ENCODE results near the gene CDHR5.
A peak's percentile ranks its signal among the peaks of the same experiment; 100 is the strongest.
"Not testable (repeated sequence)": the region's sequence is repeated elsewhere in the genome, so short reads cannot be mapped to it uniquely, and the experiment has no call there.

CDHR5 gene

DNA sequence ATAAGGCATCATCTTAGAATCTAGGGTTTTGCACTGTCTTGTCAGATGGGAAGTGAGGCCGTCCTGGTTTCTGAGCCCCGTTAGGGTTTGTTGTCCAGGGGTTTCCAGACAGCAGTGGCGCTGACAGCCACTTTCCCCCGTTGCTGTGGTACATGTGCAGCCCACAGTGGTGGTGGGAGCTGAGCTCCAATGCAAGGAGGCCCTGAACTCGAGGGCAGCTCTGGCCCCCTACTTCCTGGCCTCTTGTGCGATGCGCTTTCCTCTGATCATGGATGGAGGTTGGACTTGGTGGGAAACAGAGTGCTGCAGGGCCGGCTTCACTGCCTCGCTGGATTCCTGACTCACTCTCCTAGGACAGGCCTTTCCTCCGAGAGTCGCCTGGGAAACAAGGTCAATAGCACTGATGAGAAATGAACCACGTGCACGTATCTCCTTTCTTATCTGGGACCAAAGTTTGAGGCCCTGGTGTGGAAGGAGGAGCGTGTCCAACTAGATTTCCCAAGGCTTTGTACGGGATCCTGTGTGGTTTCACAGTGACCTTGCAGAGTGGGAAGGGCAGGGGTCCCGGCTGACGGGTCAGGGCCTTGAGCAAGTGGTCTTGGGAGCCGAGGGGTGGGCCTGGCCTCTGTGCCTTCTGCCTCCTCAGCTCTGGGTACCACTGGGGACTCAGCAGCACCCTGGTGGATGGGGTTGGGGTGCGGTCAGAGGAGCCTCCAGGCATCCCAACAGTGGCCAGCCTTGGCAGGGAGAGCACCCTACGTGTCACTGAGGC lies 44.7 kb downstream of the CDHR5 start:
- Histone ChIP-seq H3K9me3 (ENCODE audit: control insufficient read depth, insufficient read depth, low read depth, low read length) (no peaks in the 10 kb centered on the region), H3K4me3 (ENCODE audit: low read depth, low read length) (no peak overlapping the region), H3K27me3 (ENCODE audit: control insufficient read depth, insufficient read depth, low read length) (peaks cover 6% of the 10 kb centered on the region), H3K9ac (ENCODE audit: low read length) (peak overlapping the region; percentile 19), H3K27ac (ENCODE audit: low read depth, low read length) (no peak overlapping the region), H3K4me1 (ENCODE audit: control insufficient read depth, insufficient read depth, low read length) (peaks cover 15% of the 10 kb centered on the region), H3K36me3 (ENCODE audit: control insufficient read depth, insufficient read depth, low read length) (peaks cover 31% of the 10 kb centered on the region)

DNA sequence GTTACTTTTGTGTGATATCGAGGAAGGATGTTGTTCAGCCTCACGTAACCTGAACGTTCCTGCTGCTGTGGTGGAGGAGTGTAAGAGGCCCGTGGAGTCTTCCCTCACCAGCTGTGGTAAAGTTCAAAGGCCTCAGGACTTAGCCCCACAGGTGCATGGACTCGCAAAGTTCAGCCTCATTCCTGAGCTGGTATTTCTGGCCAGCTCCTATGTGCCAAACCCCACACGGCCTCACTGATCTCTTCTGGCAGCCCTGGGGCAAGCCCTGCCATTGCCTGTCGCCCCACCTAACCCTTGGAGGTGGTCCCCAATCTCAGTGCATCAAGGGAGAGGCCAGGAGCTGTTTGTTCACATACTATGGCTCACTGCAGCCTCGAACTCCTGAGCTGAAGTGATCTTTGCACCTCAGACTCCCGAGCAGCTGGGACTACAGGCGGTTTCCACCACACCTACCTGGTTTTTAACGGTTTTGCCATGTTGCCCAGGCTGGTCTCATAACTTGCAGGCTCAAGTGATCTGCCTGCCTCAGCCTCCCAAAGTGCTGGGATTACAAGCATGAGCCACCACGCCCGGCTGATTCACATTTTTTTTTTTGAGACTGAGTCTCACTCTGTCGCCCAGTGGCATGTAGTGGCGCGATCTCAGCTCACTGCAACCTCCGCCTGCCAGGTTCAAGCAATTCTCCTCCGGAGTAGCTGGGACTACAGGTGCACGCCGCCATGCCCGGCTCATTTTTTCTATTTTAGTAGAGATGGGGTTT lies 46.3 kb downstream of the CDHR5 start:
- Histone ChIP-seq H3K36me3 (ENCODE audit: control insufficient read depth, insufficient read depth, low read length) (peaks cover 21% of the 10 kb centered on the region), H3K4me3 (ENCODE audit: low read depth, low read length) (peak overlapping the region; percentile 99; the same call in 1 of the 2 replicates), H3K27me3 (ENCODE audit: control insufficient read depth, insufficient read depth, low read length) (peaks cover 16% of the 10 kb centered on the region), H3K4me1 (ENCODE audit: control insufficient read depth, insufficient read depth, low read length) (peaks cover 23% of the 10 kb centered on the region), H3K9ac (ENCODE audit: low read length) (no peak overlapping the region), H3K9me3 (ENCODE audit: control insufficient read depth, insufficient read depth, low read depth, low read length) (no peaks in the 10 kb centered on the region), H3K27ac (ENCODE audit: low read depth, low read length) (no peak overlapping the region; the same call in 1 of the 2 replicates)

GRCh38 chr11:577611-577894 lies 47.2 kb downstream of the CDHR5 start:
- Histone ChIP-seq H3K4me3 (ENCODE audit: low read depth, low read length) (peak overlapping the region; percentile 99), H3K9me3 (ENCODE audit: control insufficient read depth, insufficient read depth, low read depth, low read length) (no peaks in the 10 kb centered on the region), H3K4me1 (ENCODE audit: control insufficient read depth, insufficient read depth, low read length) (peaks cover 23% of the 10 kb centered on the region), H3K9ac (ENCODE audit: low read length) (peak overlapping the region; percentile 99), H3K27me3 (ENCODE audit: control insufficient read depth, insufficient read depth, low read length) (peaks cover 20% of the 10 kb centered on the region), H3K36me3 (ENCODE audit: control insufficient read depth, insufficient read depth, low read length) (peaks cover 19% of the 10 kb centered on the region), H3K27ac (ENCODE audit: low read depth, low read length) (no peak overlapping the region)

- Histone ChIP-seq H3K9me3 (ENCODE audit: control insufficient read depth, insufficient read depth, low read depth, low read length) (no peaks in the 10 kb centered on the region), H3K27me3 (ENCODE audit: control insufficient read depth, insufficient read depth, low read length) (peaks cover 20% of the 10 kb centered on the region), H3K9ac (ENCODE audit: low read length) (peak overlapping the region; percentile 99), H3K4me1 (ENCODE audit: control insufficient read depth, insufficient read depth, low read length) (peaks cover 24% of the 10 kb centered on the region), H3K36me3 (ENCODE audit: control insufficient read depth, insufficient read depth, low read length) (peaks cover 15% of the 10 kb centered on the region), H3K4me3 (ENCODE audit: low read depth, low read length) (peak overlapping the region; percentile 99), H3K27ac (ENCODE audit: low read depth, low read length) (peak overlapping the region; percentile 81; the same call in 1 of the 2 replicates)
Observed at GRCh38 chr11:576811-577610, 47.7 kb downstream of the CDHR5 start.

- Histone ChIP-seq H3K9ac (ENCODE audit: low read length) (peak within 1 kb of the TSS; percentile 100), H3K4me1 (ENCODE audit: control insufficient read depth, insufficient read depth, low read length) (peaks cover 30% of the 10 kb centered on the region), H3K27me3 (ENCODE audit: control insufficient read depth, insufficient read depth, low read length) (peaks cover 20% of the 10 kb centered on the region), H3K4me3 (ENCODE audit: low read depth, low read length) (peak within 1 kb of the TSS; percentile 99), H3K36me3 (ENCODE audit: control insufficient read depth, insufficient read depth, low read length) (peaks cover 7% of the 10 kb centered on the region), H3K9me3 (ENCODE audit: control insufficient read depth, insufficient read depth, low read depth, low read length) (no peaks in the 10 kb centered on the region), H3K27ac (ENCODE audit: low read depth, low read length) (peak within 1 kb of the TSS; percentile 100)
Observed at GRCh38 chr11:575996-576768, 48.6 kb downstream of the CDHR5 start, which contains the start of gene PHRF1. Gene PHRF1 (plus strand): TSS chr11:576470. CDS start chr11:581513, 5,043 bp downstream.

DNA sequence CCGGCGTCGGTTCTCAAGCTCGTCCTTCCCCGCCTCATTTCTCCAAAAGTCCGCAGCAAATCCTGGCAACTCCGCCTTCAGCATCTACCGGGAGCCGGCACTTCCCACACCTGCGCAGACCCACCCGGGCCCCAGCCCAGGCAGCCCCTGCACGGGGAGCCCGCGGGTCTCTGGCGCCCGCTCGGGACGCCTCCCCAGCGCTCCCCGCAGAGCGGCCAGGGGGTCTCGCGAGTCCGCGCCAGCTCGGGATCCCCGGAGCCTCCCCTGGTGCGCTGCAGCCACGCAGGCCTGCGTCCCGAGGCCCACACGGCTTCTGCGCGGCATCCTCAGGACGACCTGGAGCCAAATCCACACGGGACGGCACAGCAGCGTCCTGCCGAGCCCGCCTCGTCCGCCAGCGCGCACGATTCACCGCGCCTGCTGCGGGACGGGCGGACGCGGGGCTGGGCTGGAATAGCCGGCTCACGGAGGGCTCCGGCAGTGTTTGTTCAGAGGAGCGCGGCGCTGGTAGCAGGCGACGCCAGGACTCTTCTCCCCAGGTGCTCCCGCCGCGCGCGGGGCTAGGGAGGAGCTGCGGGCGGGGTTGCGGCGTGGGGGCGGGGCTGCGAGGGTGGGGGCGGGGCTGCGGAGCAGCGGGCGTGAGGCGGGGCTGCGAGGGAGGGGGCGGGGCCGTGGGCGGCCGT lies 49.3 kb downstream of the CDHR5 start:
- peaks cover 20% of the 10 kb centered on the region for H3K27me3 ChIP-seq (ENCODE audit: control insufficient read depth, insufficient read depth, low read length)
- H3K9ac ChIP-seq (ENCODE audit: low read length) = peak overlapping the region; percentile 56
- peaks cover 33% of the 10 kb centered on the region for H3K4me1 ChIP-seq (ENCODE audit: control insufficient read depth, insufficient read depth, low read length)
- no peaks in the 10 kb centered on the region for H3K9me3 ChIP-seq (ENCODE audit: control insufficient read depth, insufficient read depth, low read depth, low read length)
- H3K36me3 ChIP-seq (ENCODE audit: control insufficient read depth, insufficient read depth, low read length) = peaks cover 5% of the 10 kb centered on the region
- no peak overlapping the region for H3K27ac ChIP-seq (ENCODE audit: low read depth, low read length)
- H3K4me3 ChIP-seq (ENCODE audit: low read depth, low read length) = peak overlapping the region; percentile 86

GRCh38 chr11:574632-575312 lies 50.0 kb downstream of the CDHR5 start:
- Histone ChIP-seq H3K27me3 (ENCODE audit: control insufficient read depth, insufficient read depth, low read length) (peaks cover 20% of the 10 kb centered on the region), H3K9me3 (ENCODE audit: control insufficient read depth, insufficient read depth, low read depth, low read length) (no peaks in the 10 kb centered on the region), H3K4me1 (ENCODE audit: control insufficient read depth, insufficient read depth, low read length) (peaks cover 33% of the 10 kb centered on the region), H3K4me3 (ENCODE audit: low read depth, low read length) (peak overlapping the region; percentile 86), H3K36me3 (ENCODE audit: control insufficient read depth, insufficient read depth, low read length) (peaks cover 5% of the 10 kb centered on the region), H3K27ac (ENCODE audit: low read depth, low read length) (no peak overlapping the region), H3K9ac (ENCODE audit: low read length) (peak overlapping the region; percentile 56)

DNA sequence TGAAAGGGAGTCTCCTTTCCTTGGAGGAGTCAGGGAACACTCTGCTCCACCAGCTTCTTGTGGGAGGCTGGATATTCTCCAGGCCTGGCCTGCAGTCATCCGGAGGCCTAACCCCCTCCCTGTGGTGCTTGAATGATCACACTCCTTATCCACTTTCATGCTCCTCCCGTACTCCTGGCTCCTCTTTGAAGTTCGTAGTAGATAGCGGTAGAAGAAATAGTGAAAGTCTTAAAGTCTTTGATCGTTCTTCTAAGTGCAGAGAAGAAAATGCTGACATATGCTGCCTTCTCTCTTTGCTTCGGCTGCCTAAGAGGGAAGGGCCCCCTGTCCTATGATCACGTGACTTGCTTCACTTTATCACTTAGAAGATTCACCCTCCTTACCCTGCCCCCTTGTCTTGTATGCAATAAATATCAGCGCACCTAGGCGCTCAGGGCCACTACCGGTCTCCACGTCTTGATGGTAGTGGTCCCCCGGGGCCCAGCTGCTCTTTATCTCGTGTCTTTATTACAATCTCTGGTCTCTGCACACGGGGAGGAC lies 50.7 kb downstream of the CDHR5 start:
- not testable (repeated sequence) for H3K9me3 ChIP-seq (ENCODE audit: control insufficient read depth, insufficient read depth, low read depth, low read length); H3K27ac ChIP-seq (ENCODE audit: low read depth, low read length); H3K36me3 ChIP-seq (ENCODE audit: control insufficient read depth, insufficient read depth, low read length); H3K9ac ChIP-seq (ENCODE audit: low read length)
- peak overlapping the region; percentile 34 for H3K4me3 ChIP-seq (ENCODE audit: low read depth, low read length)
- peaks cover 37% of the 10 kb centered on the region for H3K4me1 ChIP-seq (ENCODE audit: control insufficient read depth, insufficient read depth, low read length)
- H3K27me3 ChIP-seq (ENCODE audit: control insufficient read depth, insufficient read depth, low read length) = peaks cover 20% of the 10 kb centered on the region

DNA sequence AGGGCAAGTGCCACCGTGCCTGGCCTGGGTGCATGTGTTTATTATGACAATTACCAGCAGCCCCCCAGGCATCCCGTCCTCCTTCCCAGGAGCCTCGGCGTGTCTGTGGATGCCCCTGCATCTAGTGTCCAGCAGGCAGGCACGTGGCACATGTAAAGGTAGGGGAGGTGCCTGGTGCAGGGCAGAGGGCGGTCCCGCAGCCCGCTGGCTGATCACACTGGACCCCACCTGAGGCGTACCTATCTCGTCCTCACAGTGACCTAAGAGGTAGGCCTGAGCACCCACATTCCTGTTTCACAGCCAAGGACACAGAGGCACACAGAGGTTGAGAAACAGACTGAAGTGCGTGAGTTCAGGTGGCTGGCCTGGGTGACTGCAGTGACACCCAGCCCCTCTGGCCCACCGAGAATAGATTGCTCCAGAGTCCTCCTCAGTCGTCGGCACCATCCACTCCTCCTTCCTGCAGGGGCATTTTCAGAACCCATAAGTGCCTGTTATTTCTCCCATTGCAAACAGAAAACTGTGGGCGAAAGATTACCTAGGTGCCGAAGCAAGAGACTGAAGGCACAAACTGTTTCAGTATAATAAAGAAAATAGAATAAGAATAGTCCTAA lies 51.5 kb downstream of the CDHR5 start:
- peaks cover 37% of the 10 kb centered on the region for H3K4me1 ChIP-seq (ENCODE audit: control insufficient read depth, insufficient read depth, low read length)
- H3K9me3 ChIP-seq (ENCODE audit: control insufficient read depth, insufficient read depth, low read depth, low read length) = no peaks in the 10 kb centered on the region
- peaks cover 20% of the 10 kb centered on the region for H3K27me3 ChIP-seq (ENCODE audit: control insufficient read depth, insufficient read depth, low read length)
- H3K4me3 ChIP-seq (ENCODE audit: low read depth, low read length) = no peak overlapping the region
- peaks cover 4% of the 10 kb centered on the region for H3K36me3 ChIP-seq (ENCODE audit: control insufficient read depth, insufficient read depth, low read length)
- H3K9ac ChIP-seq (ENCODE audit: low read length) = no peak overlapping the region
- H3K27ac ChIP-seq (ENCODE audit: low read depth, low read length) = no peak overlapping the region
